KOPT-K1 (cell line): Measurements from ENCODE around the gene PRMT3.
"Not testable (repeated sequence)": the region's sequence is repeated elsewhere in the genome, so short reads cannot be mapped to it uniquely, and the experiment has no call there.

Experiments
- H3K27ac ChIP-seq: fragments of 200-600 bp; sonication (generic); 2 replicates; pipeline ENCODE4 v1.5.1; 2016; ENCODE audit warnings: antibody characterized with exemption, mild to moderate bottlenecking, low read depth, low read length; ENCODE audit not compliant: poor library complexity, severe bottlenecking
- H3K36me3 ChIP-seq: fragments of 200-600 bp; sonication (generic); 2 replicates; pipeline ENCODE4 v1.5.1; 2017; ENCODE audit warnings: antibody characterized with exemption, mild to moderate bottlenecking, low read length, moderate library complexity; ENCODE audit not compliant: insufficient read depth
- H3K9me3 ChIP-seq: fragments of 200-600 bp; sonication (generic); 2 replicates; pipeline ENCODE4 v1.5.1; 2017; ENCODE audit warnings: antibody characterized with exemption, low read length, mild to moderate bottlenecking; ENCODE audit not compliant: insufficient read depth, poor library complexity, severe bottlenecking

Gene PRMT3

GRCh38 chr11:20387261-20388095 lies at the start of gene PRMT3:
PRMT3 (plus strand) TSS chr11:20387716; CDS start chr11:20387747, 31 bp downstream.
- no peaks in the 10 kb centered on the region for H3K9me3 ChIP-seq
- peaks cover 30% of the 10 kb centered on the region for H3K36me3 ChIP-seq

DNA sequence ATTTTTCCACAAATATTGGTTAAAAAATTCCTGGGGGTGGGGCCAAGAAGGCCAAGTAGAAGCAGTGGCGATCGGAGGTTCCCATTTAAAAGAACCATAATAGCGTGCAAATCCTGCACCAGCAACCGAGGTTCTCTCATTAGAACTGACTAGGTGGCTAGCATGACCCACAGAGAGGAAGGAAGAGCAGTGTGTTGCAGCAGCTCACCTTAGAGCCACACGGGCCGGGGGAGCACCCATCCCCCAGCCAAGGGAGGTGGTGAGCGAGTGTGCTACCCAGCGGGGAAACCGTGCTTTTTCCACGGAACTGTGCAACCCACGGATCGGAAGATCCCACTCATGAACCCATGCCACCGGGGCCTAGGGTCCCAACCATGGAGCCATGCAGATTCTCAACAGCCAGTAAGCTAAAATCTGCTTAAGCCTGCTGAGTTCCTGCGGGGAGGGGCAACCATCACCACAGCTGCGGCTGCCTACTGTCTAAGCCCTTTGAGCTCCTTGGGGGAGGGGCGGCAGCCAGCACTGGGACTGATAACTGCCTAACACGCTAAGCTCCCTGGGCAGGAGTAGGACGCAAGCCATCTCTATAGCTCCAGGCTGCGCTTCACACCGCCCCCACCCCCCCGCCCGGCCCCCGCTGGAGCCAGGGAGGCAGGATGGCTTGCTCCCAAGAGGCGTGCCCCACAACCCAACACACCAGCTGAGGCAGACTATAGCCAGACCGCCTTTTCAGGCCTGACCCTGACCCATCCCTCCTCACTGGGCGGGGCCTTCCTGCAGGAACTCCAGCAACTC lies 45.0 kb upstream of the PRMT3 start:
- Histone ChIP-seq H3K36me3 (no peaks in the 10 kb centered on the region), H3K27ac (no peak overlapping the region), H3K9me3 (no peaks in the 10 kb centered on the region)

More at GRCh38 chr11:20387261-20388095, at the start of gene PRMT3:
- peak within 1 kb of the TSS; percentile 90 for H3K27ac ChIP-seq

GRCh38 chr11:20351136-20351535 lies 36.4 kb upstream of the PRMT3 start:
- Histone ChIP-seq H3K36me3 (no peaks in the 10 kb centered on the region), H3K9me3 (no peaks in the 10 kb centered on the region), H3K27ac (no peak overlapping the region)

DNA sequence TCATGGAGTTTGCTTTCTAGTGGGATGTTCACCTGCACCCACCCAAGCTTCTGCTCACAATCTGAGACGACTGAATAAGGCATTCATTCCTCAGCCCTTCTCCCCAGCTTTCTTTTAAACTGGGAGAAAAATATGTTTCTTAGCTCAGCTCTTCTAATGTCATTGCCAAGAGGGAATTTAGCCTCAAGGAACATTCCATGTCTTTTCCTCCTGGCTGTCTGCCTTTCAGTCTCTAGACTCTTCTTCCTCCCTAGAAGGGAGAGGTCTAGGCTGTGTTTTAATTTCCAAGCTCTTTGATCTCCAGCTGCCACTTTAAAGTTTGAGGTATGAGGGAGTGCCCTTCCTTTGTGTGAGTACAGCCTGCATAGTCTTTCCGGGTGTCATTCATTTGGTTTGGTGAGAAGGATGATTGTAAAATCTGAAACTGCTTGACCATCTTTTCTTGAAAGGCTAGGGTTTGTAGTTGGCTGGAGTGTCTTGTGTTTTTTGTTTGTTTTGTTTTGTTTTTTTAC lies 35.7 kb upstream of the PRMT3 start:
- H3K9me3 ChIP-seq, result no peaks in the 10 kb centered on the region
- no peaks in the 10 kb centered on the region for H3K36me3 ChIP-seq
- no peak overlapping the region for H3K27ac ChIP-seq

DNA sequence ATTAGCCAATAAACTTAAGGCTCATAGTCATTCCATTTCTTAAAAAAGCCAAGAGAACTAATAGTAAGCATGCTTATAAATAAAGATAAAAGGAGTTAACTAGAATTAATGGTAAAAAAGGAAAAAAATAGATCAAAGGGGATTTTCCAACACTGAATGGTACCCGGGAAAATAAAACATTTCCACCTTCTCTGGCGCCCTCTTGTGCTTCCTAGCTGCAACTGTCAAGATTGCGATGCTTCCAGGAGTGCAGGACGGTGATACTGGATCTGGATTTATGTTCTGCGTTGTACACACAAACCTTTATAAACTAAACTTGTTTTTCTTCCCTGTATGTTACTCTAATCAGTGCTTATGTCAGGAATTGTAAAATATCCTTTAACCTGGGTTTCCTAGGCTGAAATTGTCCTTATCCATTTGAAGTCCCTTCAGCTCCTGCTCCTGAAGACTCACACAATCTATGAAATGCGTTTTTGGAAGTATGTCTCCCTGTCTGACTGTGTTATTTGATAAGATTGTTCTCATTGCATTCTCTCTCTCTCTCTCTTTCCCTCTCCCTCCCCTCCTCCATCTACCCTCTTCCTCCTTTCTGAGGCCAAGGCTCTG lies 33.6 kb upstream of the PRMT3 start:
- Histone ChIP-seq H3K9me3 (no peaks in the 10 kb centered on the region), H3K36me3 (no peaks in the 10 kb centered on the region), H3K27ac (no peak overlapping the region)

DNA sequence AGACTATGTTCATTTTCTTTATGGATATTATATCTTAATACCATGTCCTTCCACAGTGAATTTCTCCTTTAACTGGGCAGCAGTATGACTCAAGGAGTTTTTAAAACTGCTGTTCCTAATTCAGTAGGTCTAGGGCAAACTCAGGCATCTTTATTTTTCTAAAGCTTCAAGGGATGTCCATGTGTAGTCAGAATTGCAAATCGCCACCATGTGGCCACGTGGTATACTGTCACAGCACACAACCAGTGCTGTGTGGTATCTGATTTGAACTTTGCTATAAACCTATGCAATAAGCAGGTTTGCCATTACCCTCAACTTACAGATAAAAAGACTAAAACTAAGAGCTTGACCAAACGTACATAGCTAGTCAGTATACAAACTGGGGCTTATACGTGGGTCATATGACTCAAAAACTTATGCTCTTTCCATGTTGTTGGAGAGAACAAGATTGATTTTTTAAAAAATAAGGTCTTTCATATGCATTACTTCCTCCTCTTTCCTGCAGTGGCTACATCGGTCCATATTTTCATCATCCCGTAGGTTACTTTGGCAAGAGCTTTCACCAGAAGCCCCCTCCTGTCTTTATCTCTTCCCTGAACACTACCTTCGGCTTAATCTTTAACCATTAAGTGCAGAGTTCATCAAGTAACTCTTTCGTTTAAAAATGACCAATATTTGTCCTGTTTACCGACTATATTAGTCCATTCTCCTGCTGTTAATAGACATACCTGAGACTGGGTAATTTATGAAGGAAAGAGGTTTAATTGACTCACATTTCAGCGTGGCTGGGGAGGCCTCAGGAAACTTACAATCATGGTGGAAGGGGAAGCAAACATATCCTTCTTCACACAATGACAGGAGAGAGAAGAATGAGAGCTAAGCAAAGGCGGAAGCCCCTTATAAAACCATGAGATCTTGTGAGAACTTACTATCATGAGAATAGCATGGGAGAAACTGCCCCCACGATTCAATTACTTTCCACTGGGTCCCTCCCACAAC lies 32.0 kb upstream of the PRMT3 start:
- Histone ChIP-seq H3K9me3 (no peaks in the 10 kb centered on the region), H3K36me3 (no peaks in the 10 kb centered on the region), H3K27ac (no peak overlapping the region)

GRCh38 chr11:20357150-20357549 lies 30.4 kb upstream of the PRMT3 start:
- Histone ChIP-seq H3K9me3 (no peaks in the 10 kb centered on the region), H3K27ac (no peak overlapping the region), H3K36me3 (no peaks in the 10 kb centered on the region)

DNA sequence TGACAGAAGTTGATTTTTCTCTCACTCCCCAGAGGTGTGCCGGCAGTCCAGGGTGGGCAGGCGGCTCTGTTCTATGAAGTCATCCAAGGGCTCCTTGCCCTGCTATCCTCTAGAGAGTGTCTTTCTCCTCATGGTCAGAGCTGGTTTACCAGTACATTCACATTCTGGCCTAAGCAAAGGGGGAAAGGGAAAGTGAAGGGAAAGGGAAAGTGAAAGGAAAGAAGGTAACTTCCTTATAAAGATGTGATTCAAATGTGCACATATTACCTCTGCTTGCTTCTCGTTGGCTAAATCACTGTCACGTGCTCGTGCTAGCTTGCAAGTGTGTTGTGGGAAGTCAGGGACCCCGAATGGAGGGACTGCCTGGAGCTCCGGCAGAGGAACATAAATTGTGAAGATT lies 26.9 kb upstream of the PRMT3 start:
- Histone ChIP-seq H3K9me3 (no peaks in the 10 kb centered on the region), H3K36me3 (no peaks in the 10 kb centered on the region), H3K27ac (peak overlapping the region; percentile 16)

- Histone ChIP-seq H3K9me3 (no peaks in the 10 kb centered on the region), H3K36me3 (no peaks in the 10 kb centered on the region), H3K27ac (no peak overlapping the region)
Observed at GRCh38 chr11:20362481-20362880, 25.0 kb upstream of the PRMT3 start.

- no peak overlapping the region for H3K27ac ChIP-seq
- no peaks in the 10 kb centered on the region for H3K36me3 ChIP-seq
- no peaks in the 10 kb centered on the region for H3K9me3 ChIP-seq
Observed at GRCh38 chr11:20363149-20363499, 24.4 kb upstream of the PRMT3 start.

GRCh38 chr11:20363500-20364340 lies 23.8 kb upstream of the PRMT3 start, which contains the start of gene HTATIP2:
HTATIP2 (plus strand) TSS chr11:20363714; CDS start chr11:20364238, 524 bp downstream.
- Histone ChIP-seq H3K27ac (no peak within 1 kb of the TSS), H3K36me3 (no peaks in the 10 kb centered on the region), H3K9me3 (no peaks in the 10 kb centered on the region)

DNA sequence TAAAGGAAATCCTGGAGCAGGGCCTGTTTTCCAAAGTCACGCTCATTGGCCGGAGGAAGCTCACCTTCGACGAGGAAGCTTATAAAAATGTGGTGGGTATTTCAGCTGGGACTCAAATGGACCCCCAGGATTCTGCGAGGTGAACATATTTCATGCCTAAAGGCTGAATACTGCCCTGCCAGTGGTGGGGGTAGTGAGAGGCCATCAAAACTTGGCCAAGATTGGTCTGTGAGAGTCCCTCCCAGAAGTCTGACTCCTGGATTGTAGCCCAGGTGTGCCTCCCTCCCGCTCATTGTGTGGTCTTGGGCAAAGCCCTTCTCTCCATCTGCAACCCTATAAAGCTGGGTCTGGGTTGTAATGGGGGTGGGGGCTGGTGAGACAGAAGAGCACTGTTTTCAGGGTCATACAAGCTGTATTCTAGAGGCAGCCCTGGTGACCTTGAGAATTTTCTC lies 23.1 kb upstream of the PRMT3 start:
- Histone ChIP-seq H3K27ac (no peak overlapping the region), H3K9me3 (no peaks in the 10 kb centered on the region), H3K36me3 (no peaks in the 10 kb centered on the region)

DNA sequence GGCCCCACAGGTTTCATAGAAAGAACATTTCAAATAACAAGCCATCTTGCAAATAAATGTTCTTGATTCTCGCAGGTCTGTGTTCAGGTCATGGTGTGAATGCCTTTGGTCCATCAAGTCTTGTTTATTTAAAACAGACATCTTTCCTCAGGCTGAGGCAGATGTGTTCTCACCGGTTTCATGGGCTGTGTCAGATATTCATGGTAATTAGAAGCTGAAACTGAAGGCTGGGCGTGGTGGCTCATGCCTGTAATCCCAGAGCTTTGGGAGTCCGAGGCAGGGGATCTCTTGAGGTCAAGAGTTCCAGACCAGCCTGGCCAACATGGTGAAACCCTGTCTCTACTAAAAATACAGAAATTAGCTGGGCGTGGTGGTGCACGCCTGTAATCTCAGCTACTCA lies 22.1 kb upstream of the PRMT3 start:
- not testable (repeated sequence) for H3K36me3 ChIP-seq, H3K27ac ChIP-seq, H3K9me3 ChIP-seq
